Measurements from ENCODE around the gene BAIAP2. TPM values are rescaled to one million over a fixed set of nuclear protein-coding genes. Genes with fewer than 3 reads are reported as not detected.

BAIAP2 gene
- total and polyA plus RNA-seq, 8 donors: 4.7 to 16.4 (median 11.1) TPM

DNA sequence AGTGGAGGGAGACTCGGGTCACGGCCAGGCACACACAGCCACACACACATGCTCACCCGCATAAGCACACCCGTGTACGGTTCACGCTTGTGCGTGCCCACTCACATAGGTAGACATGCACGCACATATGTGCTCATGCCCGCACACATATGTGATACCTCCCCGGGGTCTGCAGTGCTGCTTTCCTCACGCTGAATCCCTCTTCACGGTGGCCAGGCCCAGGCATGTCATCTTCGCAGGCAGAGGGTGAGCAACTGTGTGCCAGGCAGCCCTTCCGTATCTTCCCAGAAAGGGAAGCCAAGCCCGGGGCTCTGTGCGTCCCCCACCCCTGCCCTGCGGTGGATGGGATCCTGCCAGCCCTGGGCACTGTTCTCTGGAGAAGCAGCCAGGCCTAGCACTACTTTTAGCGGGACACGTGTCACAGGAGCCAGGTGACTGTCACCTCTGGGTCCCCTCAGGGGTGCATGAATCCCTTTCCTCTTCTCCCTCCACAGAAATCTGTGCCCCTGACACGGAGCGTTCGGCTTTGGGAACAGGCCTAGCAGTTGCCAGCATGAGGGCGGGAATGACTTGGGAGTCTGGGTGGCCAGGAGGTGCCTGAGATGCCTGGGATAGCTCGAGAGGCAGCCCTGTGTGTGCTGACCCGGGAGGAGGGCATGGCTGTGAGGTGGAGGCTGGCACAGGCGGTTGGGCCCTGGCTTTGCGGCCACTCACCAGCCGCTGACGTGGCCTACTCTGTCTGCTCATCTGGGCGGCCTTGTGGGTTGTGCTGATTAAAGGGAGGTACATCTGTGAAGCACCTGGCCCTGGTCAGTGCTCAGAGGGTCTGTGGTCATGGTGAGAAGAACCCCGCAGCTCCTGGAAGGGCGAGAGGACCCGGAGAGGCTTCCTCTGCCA lies 47.5 kb downstream of the BAIAP2 start:
- intact Hi-C loops (cut with DNase I): no loop called here
- DNase-seq: no peak
- Histone ChIP-seq H3K36me3 (no peaks in the 10 kb centered on the region), H3K9me3 (no peaks in the 10 kb centered on the region), H3K4me3 (no peak overlapping the region), H3K27me3 (no peaks in the 10 kb centered on the region), H3K4me1 (peaks cover 0 to 4% (median 0%) of the 10 kb centered on the region in 3 donors), H3K27ac (peak overlapping the region in 3 of 4 donors; percentile 23 to 50 (median 41))
- TF ChIP-seq, protein P1, sequence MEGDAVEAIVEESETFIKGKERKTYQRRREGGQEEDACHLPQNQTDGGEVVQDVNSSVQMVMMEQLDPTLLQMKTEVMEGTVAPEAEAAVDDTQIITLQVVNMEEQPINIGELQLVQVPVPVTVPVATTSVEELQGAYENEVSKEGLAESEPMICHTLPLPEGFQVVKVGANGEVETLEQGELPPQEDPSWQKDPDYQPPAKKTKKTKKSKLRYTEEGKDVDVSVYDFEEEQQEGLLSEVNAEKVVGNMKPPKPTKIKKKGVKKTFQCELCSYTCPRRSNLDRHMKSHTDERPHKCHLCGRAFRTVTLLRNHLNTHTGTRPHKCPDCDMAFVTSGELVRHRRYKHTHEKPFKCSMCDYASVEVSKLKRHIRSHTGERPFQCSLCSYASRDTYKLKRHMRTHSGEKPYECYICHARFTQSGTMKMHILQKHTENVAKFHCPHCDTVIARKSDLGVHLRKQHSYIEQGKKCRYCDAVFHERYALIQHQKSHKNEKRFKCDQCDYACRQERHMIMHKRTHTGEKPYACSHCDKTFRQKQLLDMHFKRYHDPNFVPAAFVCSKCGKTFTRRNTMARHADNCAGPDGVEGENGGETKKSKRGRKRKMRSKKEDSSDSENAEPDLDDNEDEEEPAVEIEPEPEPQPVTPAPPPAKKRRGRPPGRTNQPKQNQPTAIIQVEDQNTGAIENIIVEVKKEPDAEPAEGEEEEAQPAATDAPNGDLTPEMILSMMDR (IDR thresholded peaks at IDR 0.05): no peak
- FAIRE-seq: no peak
- ATAC-seq: peak in 2 of 4 donors; percentile 33 to 37
- 89 to 90% methylated on average over 33 of the region's 33 CpGs for WGBS, 2 donors

DNA sequence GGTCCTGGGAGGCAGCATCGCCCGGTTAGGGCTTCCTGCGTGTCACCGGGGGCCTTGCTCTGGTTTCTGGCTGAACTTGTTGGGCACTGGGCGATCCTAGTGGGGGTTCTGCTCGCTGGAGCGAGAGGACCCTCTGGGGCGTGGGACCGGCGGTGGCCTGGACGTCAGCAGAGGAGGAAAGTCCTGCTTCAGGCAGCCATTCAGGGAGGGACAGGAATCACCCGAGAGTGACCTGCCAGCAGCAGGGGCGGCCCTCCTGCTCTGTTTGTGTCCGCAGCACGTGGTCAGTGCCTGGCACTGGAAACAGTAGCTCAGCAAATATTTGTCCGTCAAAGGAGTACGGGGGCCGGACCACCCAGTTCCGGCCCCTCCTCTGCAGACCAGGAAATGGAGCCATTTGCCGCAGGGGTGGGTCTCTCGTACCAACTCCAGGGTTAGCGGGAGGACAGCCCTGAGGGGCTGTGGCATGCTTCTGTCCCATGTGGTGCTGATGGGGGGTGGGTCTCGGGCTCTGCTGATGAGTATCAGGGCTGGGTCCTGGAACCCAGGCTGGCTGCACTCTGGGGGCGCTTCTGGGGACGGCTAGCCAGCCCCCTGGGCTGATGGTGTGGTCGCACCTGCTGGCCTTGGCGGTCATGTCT lies 48.3 kb downstream of the BAIAP2 start:
- peak; percentile 27 to 74 (median 70) for ATAC-seq
- Histone ChIP-seq H3K36me3 (no peaks in the 10 kb centered on the region), H3K4me1 (peaks cover 0 to 4% (median 0%) of the 10 kb centered on the region in 3 donors), H3K9me3 (no peaks in the 10 kb centered on the region), H3K27ac (peak overlapping the region in 3 of 4 donors; percentile 29 to 55 (median 41)), H3K4me3 (no peak overlapping the region), H3K27me3 (no peaks in the 10 kb centered on the region)
- DNase-seq: peak in 3 of 6 donors; percentile 47 to 75 (median 69)
- WGBS, 2 donors: 64 to 70% methylated on average over 26 to 27 of the region's 27 CpGs
- FAIRE-seq: no peak
- TF ChIP-seq, protein P1 (IDR thresholded peaks at IDR 0.05): no peak
- intact Hi-C loops (cut with DNase I): no loop called here

DNA sequence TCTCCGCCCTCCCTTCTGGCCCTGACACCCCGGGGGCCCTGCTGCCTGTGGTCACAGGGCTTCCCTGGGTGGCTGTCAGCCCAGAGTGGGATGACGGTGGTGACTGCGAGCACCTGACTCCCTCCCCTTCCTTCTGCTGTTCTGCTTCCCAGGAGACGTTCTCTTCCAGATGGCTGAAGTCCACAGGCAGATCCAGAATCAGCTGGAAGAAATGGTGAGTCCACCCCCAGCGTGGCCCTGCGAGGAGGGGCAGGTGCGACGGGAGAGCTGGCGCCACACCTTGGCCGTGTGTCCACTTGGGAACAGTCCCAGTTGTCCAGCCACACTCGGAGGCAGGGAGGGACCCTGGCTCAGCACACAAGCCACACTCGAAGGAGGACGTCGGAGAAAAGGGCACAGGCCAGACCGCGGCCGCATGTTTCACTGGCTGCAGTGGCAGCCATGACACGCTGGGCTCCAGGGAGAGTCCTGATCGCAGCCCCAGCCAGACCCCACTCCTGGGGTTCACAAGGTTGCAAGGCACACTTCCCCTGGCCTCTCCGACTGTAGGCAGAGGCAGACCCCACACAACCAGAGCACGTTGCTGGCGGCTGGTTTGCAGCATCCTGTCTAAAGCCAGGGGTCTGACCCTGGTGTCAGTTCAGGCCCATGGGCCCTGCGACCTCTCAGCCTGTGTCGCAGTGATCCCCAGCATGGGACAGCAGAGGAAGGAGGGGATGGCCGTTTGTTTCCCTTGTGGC lies 49.9 kb downstream of the BAIAP2 start:
- ATAC-seq (peak; percentile 78 to 81 (median 80)), DNase-seq (peak; percentile 74 to 92 (median 84)), FAIRE-seq (no peak)
- Histone ChIP-seq H3K4me1 (peaks cover 0 to 4% (median 0%) of the 10 kb centered on the region in 3 donors), H3K9me3 (no peaks in the 10 kb centered on the region), H3K27me3 (no peaks in the 10 kb centered on the region), H3K4me3 (no peak overlapping the region), H3K27ac (peak overlapping the region in 3 of 4 donors; percentile 29 to 55 (median 41)), H3K36me3 (no peaks in the 10 kb centered on the region)
- WGBS, 2 donors: 49 to 57% methylated on average over 25 to 26 of the region's 26 CpGs
- TF ChIP-seq, protein P1 (IDR thresholded peaks at IDR 0.05): no peak
- intact Hi-C loops (cut with DNase I): no loop called here

DNA sequence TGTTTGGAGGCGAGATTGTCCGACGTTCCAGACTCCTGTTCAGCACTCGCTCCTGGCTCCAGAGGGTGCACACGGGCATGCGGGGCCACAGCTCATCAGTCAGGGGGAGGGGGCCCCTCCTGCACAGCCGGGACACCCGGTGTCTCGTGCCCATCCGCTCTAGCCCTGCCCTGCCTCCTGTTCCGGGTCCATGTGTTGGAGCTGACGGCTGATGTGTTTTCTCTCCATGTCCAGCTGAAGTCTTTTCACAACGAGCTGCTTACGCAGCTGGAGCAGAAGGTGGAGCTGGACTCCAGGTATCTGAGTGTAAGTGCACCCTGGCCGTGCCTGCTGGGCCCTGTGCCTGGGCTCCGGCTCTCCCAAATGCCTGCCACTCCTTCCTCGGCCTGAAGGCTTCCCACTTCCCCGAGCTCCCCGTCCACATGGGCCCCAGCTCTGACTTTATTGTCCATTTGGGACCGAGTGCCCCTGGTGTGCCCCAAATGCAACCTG lies 50.5 kb downstream of the BAIAP2 start:
- TF ChIP-seq, protein P1 (IDR thresholded peaks at IDR 0.05): no peak
- Histone ChIP-seq H3K9me3 (no peaks in the 10 kb centered on the region), H3K36me3 (no peaks in the 10 kb centered on the region), H3K4me3 (no peak overlapping the region), H3K27ac (no peak overlapping the region), H3K4me1 (peaks cover 0 to 4% (median 0%) of the 10 kb centered on the region in 3 donors), H3K27me3 (no peaks in the 10 kb centered on the region)
- no peak for FAIRE-seq
- intact Hi-C loops (cut with DNase I): no loop called here
- no peak for ATAC-seq
- WGBS, 2 donors: 88 to 89% methylated on average over 20 of the region's 20 CpGs
- no peak for DNase-seq
